Adrenal gland (tissue), 5 donors: Measurements from ENCODE around the gene TOR3A.

Source experiments
- POLR2A ChIP-seq, 2 donors: fragments of 450-650 bp; IDR thresholded peaks; one replicate each; pipeline ENCODE4 v1.6.1; 2017; ENCODE audit warnings: antibody characterized with exemption in 2 of 2, mild to moderate bottlenecking in 2 of 2, moderate library complexity in 1 of 2
- TF ChIP-seq, protein P1 (sequence below), 6 experiments: fragments of 450-650 bp in 4 of 6; fragments of 200-600 bp in 2 of 6; sonication (generic) in 1 of 6; IDR thresholded peaks; 1 replicate in 5 of 6; 2 replicates in 1 of 6; pipeline versions ENCODE4 v1.5.1 to v1.8.0; 2016 to 2021; ENCODE audit warnings: antibody characterized with exemption in 6 of 6, mild to moderate bottlenecking in 2 of 6, moderate library complexity in 1 of 6
- donor health status: DM: no; HTN: no; CAD: no.

- TF ChIP-seq POLR2A (IDR thresholded peaks at IDR 0.05): no peak
- TF ChIP-seq, protein P1, sequence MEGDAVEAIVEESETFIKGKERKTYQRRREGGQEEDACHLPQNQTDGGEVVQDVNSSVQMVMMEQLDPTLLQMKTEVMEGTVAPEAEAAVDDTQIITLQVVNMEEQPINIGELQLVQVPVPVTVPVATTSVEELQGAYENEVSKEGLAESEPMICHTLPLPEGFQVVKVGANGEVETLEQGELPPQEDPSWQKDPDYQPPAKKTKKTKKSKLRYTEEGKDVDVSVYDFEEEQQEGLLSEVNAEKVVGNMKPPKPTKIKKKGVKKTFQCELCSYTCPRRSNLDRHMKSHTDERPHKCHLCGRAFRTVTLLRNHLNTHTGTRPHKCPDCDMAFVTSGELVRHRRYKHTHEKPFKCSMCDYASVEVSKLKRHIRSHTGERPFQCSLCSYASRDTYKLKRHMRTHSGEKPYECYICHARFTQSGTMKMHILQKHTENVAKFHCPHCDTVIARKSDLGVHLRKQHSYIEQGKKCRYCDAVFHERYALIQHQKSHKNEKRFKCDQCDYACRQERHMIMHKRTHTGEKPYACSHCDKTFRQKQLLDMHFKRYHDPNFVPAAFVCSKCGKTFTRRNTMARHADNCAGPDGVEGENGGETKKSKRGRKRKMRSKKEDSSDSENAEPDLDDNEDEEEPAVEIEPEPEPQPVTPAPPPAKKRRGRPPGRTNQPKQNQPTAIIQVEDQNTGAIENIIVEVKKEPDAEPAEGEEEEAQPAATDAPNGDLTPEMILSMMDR (IDR thresholded peaks at IDR 0.05): no peak
Observed at GRCh38 chr1:179108644-179109043, 26.8 kb downstream of the TOR3A start.
